HG03442 (cell line): ENCODE measurements around the gene KHDRBS2.

Experiments used
- ATAC-seq: cut with Tn5 transposase; IDR thresholded peaks from one replicate; pipeline ENCODE4 v1.9.1; 2021; ENCODE audit warnings: mild to moderate bottlenecking, moderate library complexity; ENCODE audit not compliant: unreplicated experiment

The KHDRBS2 gene

GRCh38 chr6:62039605-62040004 lies 246.4 kb downstream of the KHDRBS2 start:
- ATAC-seq, result no peak

DNA sequence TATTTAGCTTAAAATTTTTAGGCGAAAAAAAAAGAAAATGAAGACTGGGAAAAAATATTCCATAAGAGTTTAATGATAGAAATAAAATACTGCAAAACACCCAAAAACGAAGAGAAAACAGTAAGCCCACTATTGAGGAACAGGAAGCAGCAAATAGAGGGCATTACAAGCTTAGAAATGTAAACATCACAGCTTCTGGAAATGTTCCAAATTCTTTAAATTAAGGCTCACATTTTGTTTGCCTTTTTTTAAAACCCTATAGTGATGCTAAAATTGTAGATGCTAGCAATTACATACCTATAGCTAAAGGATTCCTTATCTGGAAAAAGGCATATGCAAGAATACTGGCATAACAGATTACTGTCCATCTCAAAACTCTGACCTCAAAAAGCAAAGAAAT lies 248.6 kb downstream of the KHDRBS2 start:
- ATAC-seq, result no peak

GRCh38 chr6:62035952-62036351 lies 250.1 kb downstream of the KHDRBS2 start:
- ATAC-seq, result no peak

DNA sequence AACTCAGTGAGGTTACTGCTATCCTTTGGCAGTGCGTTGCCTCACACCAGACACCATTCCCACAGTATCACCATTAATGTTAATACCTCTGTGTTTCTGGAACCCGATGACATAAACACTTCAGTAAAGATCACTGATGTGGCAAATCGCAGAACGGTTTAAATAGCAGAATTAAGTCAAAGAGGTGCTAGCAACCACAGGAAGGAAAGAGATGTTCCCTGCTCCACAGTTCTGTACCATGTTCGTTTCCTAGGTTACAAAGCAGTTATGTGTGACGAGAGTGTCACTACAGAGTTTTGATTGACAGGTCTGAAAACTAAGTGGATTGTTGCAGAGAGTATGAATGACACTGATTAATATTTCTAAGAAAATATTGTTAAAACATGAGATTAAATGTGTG lies 272.3 kb downstream of the KHDRBS2 start:
- ATAC-seq, result no peak

- ATAC-seq, result no peak
Observed at GRCh38 chr6:62009445-62009844, 276.6 kb downstream of the KHDRBS2 start.

- no peak for ATAC-seq
Observed at GRCh38 chr6:61989616-61990015, 296.4 kb downstream of the KHDRBS2 start.

- no peak for ATAC-seq
Observed at GRCh38 chr6:61980622-61981021, 305.4 kb downstream of the KHDRBS2 start.

DNA sequence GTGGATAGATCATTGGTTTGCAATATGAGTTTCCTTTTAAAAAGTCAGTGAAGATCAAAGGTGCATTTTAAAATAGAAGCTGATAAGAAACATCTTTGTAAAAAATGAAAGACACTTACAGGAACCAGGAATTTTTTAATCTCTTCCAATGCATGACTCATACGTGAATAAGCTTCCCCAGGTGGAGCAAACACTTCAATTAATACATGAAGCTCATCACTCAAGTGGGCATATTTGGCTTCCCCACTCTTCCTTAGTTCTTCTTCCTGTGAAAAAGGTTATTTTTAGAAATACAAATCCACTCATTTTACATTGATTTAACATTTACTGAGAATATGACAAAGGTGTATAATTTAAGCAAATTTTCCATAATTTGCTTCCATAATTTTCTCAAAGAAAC lies 308.1 kb downstream of the KHDRBS2 start:
- ATAC-seq, result no peak

GRCh38 chr6:61977099-61977498 lies 308.9 kb downstream of the KHDRBS2 start:
- no peak for ATAC-seq

DNA sequence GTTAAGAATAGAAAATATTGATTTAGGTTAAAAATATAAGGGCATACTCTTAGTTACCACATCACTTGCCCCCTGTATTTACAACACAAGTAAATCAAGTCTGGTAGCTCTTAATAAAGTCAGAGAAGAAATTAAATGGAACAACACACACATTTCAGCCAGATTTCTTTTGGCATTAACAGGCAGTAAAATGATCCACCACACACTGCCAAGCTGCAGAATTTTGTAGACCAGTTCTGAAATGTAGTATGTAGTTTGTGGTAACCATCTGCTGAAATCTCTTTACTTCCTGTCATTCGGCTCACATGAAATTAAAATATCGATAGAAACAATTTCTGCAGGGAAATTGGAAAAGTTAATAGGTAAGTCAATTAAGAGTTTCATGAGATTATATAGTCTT lies 326.8 kb downstream of the KHDRBS2 start:
- no peak for ATAC-seq

GRCh38 chr6:61953851-61954250 lies 332.2 kb downstream of the KHDRBS2 start:
- no peak for ATAC-seq

- ATAC-seq, result no peak
Observed at GRCh38 chr6:61951586-61951985, 334.4 kb downstream of the KHDRBS2 start.

- no peak for ATAC-seq
Observed at GRCh38 chr6:61950811-61951210, 335.2 kb downstream of the KHDRBS2 start.

DNA sequence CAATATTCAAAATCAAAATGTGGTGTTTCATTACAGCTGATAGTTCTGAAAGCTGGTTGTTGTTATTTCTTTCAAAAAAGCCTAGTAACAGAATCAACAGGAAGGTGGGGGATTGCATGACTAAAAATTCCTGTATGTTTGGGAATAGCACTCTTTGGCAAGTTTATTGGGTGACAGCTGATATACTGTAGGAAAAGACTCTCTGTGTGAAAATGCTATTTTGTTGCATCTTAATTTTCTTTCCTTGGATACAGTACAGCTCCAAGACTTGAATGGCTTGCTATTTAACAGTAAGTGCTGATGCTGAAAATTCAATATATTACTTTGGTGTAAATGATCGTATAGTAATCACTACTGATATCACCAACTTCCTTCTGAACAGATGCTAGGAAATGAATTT lies 336.1 kb downstream of the KHDRBS2 start:
- no peak for ATAC-seq

DNA sequence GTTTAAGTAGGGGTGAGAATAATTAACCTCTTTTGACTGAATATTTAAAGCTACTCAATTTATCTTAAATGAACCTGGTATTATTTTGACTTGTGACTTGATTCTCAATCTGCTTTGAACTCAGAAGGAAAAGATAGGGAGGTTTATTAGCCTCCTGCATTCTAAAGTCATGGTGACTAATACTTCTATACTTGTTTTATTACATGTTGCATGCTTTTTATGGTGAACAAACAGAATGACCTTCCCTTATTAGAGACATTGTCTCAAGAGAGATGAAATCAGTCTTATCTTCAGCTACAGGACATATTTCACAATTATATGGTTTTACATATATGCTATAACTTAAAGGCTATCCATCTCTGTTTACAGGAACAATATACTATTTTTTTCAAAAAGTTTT lies 336.9 kb downstream of the KHDRBS2 start:
- no peak for ATAC-seq

DNA sequence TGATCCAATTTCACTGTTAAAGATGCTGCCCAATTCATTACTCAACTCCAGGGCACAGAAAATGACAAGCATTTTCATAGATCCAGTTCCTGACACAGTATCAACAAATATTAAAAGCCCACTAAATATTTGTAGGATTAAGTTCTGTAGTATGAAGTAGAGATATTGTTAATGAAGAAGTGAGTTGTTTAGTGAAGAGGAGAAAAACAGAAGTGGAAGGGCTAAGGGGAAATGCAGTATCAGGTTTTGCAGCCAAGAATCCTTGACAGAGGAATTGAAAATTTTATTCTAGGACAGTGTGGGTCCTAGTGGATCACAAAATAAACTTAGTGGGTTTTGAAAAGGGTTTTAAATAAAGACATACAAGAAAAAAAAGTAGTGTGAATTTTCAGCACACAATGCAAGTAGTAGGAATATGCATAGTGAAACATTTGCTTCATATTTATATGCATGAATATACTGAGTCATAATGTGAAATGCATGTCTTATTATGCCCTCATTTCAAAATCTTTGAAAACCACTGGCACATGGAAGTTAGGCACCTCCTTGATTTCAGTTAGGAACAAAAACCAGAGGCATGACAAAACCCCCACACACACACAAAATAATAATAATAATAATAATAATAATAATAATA lies 338.6 kb downstream of the KHDRBS2 start:
- ATAC-seq, result no peak

- no peak for ATAC-seq
Observed at GRCh38 chr6:61940919-61941318, 345.1 kb downstream of the KHDRBS2 start.

- ATAC-seq, result no peak
Observed at GRCh38 chr6:61935242-61935846, 350.7 kb downstream of the KHDRBS2 start.

DNA sequence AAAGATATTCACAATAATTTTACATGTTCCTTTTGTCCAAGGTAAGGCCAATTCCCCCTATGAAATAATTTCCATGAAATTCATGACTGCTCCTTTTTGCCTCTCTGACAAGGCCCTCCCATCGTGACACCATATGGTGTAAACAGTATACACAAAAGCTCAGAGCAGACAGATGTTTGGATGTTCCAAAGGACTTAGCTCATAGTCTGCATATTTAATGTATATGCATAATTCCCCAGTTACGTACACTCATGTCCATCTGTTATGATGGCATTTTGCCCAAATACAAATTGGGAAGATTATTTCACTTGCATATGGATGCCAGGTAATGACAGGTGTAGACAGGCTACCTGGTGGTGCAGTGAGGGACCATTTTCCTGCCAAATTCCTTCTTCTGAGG lies 376.5 kb downstream of the KHDRBS2 start:
- no peak for ATAC-seq

GRCh38 chr6:61901748-61902147 lies 384.3 kb downstream of the KHDRBS2 start:
- ATAC-seq, result no peak

- no peak for ATAC-seq
Observed at GRCh38 chr6:61894536-61894935, 391.5 kb downstream of the KHDRBS2 start.

GRCh38 chr6:61887423-61887822 lies 398.6 kb downstream of the KHDRBS2 start:
- ATAC-seq, result no peak
